ENCODE results near the gene OLA1. TPM values are rescaled to one million over a fixed set of nuclear protein-coding genes. Genes with fewer than 3 reads are reported as not detected.

Gene OLA1
- total and polyA plus RNA-seq, 7 donors: 51.5 to 99.6 (median 67.6) TPM

DNA sequence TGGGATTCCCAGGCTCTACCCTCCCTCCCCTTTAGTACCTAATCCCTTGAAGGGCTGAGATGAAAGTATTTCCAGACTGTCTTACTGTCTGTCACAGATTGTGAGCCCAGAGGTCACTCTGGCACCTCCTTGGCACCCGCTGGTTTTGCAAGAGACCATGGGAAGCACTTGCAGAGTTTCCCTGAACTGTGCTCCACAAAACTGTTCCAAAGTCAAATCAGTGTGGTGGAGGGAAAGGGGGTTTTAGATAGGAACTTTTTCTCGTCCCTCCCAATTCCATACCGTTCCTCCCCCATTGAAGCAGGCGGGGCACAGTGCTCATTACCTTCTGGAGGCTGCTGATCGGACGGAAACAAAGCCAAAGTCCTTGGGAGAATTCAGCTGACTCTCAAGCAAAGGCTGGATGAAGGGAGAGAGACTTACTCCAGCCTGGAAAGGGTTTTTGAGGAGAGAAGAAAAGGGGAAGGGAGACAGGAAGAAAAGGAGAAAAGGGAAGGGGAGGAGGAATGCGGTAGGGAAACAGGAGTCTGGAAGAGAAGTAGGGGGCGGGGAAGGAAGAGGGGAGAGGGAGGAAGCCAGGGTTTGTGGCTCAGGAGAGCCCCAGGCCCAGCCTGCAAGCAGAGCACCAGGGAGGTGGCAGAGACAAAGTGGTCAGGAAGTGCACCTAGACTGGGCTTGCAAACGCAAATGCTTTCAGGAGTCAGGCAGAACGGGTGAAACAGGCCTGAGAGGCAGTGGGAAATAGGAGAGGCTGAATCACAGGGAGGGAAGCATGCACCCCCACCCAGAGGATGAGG lies 194.8 kb downstream of the OLA1 start:
- H3K27ac ChIP-seq: peak overlapping the region in 1 of 4 donors; percentile 6
- H3K36me3 ChIP-seq: no peaks in the 10 kb centered on the region
- H3K9me3 ChIP-seq: peaks cover 0 to under 1% (median 0%) of the 10 kb centered on the region in 4 donors
- peaks cover 0 to 15% (median 14%) of the 10 kb centered on the region in 4 donors for H3K4me1 ChIP-seq
- no peaks in the 10 kb centered on the region for H3K27me3 ChIP-seq
- WGBS, 2 donors: 58 to 64% methylated on average over 10 of the region's 10 CpGs
- no peak for DNase-seq
- no peak for TF ChIP-seq POLR2AphosphoS5 (IDR thresholded peaks at IDR 0.05)
- no peak overlapping the region for H3K4me3 ChIP-seq
- intact Hi-C loops (cut with DNase I): no loop called here

DNA sequence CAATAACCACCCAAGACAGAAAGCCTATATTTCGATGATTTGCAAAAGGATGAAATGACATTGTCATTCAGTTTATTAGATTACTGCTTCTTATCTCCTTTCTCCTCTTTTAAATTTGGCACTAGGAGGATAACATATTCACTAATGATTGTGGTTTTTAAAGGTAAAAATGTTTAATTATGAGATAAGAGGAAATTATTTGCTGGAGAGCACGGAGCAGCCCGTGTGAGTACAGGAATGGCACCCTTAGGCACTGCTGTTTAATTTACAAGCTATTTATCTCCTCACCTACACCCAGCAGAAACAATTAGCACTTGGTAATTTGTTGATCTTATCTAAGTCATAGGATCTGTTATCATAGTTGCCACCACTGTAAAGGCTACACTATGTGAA lies 195.8 kb downstream of the OLA1 start:
- H3K4me1 ChIP-seq: peaks cover 0 to 15% (median 14%) of the 10 kb centered on the region in 4 donors
- no peak for DNase-seq
- no peak overlapping the region for H3K4me3 ChIP-seq
- no peaks in the 10 kb centered on the region for H3K27me3 ChIP-seq
- no peaks in the 10 kb centered on the region for H3K9me3 ChIP-seq
- H3K36me3 ChIP-seq: no peaks in the 10 kb centered on the region
- WGBS, 2 donors: 46 to 68% methylated on average over 3 of the region's 3 CpGs
- intact Hi-C loops (cut with DNase I): no loop called here
- peak overlapping the region in 3 of 4 donors; percentile 15 to 39 (median 17) for H3K27ac ChIP-seq
- TF ChIP-seq, protein P1, sequence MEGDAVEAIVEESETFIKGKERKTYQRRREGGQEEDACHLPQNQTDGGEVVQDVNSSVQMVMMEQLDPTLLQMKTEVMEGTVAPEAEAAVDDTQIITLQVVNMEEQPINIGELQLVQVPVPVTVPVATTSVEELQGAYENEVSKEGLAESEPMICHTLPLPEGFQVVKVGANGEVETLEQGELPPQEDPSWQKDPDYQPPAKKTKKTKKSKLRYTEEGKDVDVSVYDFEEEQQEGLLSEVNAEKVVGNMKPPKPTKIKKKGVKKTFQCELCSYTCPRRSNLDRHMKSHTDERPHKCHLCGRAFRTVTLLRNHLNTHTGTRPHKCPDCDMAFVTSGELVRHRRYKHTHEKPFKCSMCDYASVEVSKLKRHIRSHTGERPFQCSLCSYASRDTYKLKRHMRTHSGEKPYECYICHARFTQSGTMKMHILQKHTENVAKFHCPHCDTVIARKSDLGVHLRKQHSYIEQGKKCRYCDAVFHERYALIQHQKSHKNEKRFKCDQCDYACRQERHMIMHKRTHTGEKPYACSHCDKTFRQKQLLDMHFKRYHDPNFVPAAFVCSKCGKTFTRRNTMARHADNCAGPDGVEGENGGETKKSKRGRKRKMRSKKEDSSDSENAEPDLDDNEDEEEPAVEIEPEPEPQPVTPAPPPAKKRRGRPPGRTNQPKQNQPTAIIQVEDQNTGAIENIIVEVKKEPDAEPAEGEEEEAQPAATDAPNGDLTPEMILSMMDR (IDR thresholded peaks at IDR 0.05): no peak
- no peak for TF ChIP-seq POLR2A (IDR thresholded peaks at IDR 0.05)
- no peak for TF ChIP-seq POLR2AphosphoS5 (IDR thresholded peaks at IDR 0.05)
- TF ChIP-seq EP300 (IDR thresholded peaks at IDR 0.05): no peak

DNA sequence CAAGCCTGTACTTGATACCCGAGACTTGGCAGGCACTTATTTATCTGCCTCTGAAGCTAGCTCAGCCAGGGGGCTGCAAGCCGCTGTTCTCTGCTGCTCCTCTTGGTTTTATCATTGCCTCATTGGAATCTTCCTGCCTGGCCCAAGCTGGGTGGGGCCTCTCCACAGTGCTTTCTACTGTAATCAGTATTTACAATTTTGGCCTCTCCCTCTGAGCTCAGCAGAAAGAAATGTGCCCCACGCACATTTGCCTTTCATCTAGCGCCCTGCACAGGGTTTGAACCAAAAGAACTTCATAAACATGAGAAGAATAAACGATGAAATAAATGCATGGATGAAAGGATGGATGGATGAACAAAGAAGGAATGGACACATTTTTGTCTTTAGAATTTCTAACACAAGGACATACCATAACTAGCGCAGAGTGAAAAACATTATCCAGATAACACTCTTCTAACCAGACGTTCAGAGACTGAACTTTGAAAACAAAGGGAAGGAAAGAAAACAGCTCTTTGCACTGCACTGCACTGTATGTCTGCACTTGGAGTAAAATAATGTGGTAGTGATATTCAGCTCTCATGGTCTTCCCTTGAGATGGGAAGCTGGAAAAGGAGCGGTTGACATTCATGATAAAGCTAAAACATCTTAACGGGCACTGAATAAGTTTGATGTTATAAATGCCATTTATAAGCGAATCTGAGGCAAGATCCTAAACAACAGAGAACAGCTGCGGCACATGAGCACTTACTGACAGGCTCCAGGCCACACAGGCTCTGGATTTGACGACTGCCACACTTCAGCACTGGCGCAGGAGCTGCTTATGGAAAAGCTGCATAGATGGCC lies 196.4 kb downstream of the OLA1 start:
- intact Hi-C loops (cut with DNase I): no loop called here
- Histone ChIP-seq H3K27me3 (no peaks in the 10 kb centered on the region), H3K4me3 (no peak overlapping the region), H3K9me3 (no peaks in the 10 kb centered on the region), H3K36me3 (no peaks in the 10 kb centered on the region), H3K4me1 (peaks cover 0 to 15% (median 14%) of the 10 kb centered on the region in 4 donors), H3K27ac (peak overlapping the region in 3 of 4 donors; percentile 15 to 39 (median 17))
- TF ChIP-seq EP300 (IDR thresholded peaks at IDR 0.05): no peak
- TF ChIP-seq POLR2AphosphoS5 (IDR thresholded peaks at IDR 0.05): no peak
- TF ChIP-seq, protein P1 (IDR thresholded peaks at IDR 0.05): no peak
- no peak for TF ChIP-seq POLR2A (IDR thresholded peaks at IDR 0.05)
- no peak for DNase-seq
- WGBS, 2 donors: 40 to 65% methylated on average over 13 of the region's 13 CpGs

DNA sequence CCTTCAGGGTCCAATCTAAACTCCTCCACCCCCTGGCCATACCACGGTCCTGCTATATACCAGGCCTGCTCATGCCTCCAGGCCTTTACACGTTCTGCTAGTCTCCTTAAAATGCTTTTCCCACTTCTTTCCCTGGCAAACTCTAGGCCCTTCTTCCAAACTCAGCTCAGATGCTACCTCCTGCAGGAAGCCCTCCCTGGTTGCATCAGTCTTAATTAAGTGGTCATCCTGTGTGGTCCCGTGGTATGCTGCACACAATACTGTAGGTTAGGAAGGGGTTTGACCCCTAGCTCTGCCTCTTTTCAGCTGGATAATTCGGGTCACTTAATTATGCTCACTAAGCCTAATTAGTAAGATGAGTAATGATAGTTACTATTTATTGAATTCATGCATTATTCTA lies 197.3 kb downstream of the OLA1 start:
- Histone ChIP-seq H3K9me3 (no peaks in the 10 kb centered on the region), H3K4me3 (no peak overlapping the region), H3K27me3 (no peaks in the 10 kb centered on the region), H3K4me1 (peaks cover 0 to 15% (median 14%) of the 10 kb centered on the region in 4 donors), H3K36me3 (no peaks in the 10 kb centered on the region), H3K27ac (peak overlapping the region in 1 of 4 donors; percentile 15)
- 89 to 93% methylated on average over 4 of the region's 4 CpGs for WGBS, 2 donors
- TF ChIP-seq POLR2A (IDR thresholded peaks at IDR 0.05) (no peak), POLR2AphosphoS5 (IDR thresholded peaks at IDR 0.05) (no peak), EP300 (IDR thresholded peaks at IDR 0.05) (no peak)
- TF ChIP-seq, protein P1 (IDR thresholded peaks at IDR 0.05): no peak
- DNase-seq: no peak
- intact Hi-C loops (cut with DNase I): no loop called here

DNA sequence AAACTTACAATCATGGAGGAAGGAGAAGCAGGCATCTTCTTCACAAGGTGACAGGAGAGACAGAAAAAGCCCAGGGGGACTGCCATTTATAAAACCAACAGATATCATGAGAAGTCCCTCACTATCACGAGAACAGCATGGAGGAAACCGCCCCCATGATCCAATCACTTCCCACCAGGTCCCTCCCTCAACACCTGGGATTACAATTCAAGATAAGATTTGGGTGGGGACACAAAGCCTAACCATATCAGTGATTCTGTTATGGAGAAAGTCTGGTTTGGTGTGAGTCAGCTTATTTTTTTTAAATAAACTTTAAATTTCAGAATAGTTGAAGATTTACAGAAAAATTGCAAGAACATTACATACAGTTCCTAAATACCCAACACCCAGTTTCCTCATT lies 198.4 kb downstream of the OLA1 start:
- H3K36me3 ChIP-seq: no peaks in the 10 kb centered on the region
- no peak overlapping the region for H3K27ac ChIP-seq
- no peak for DNase-seq
- H3K4me1 ChIP-seq: peaks cover 0 to 15% (median 14%) of the 10 kb centered on the region in 4 donors
- intact Hi-C loops (cut with DNase I): loop anchor here (10.0 kb wide), 1 partner anchor 645 kb away; no protein-coding TSS in a partner anchor
- TF ChIP-seq POLR2AphosphoS5 (IDR thresholded peaks at IDR 0.05): no peak
- no peak for TF ChIP-seq EP300 (IDR thresholded peaks at IDR 0.05)
- TF ChIP-seq, protein P1 (IDR thresholded peaks at IDR 0.05): no peak
- no peak for TF ChIP-seq POLR2A (IDR thresholded peaks at IDR 0.05)
- no peaks in the 10 kb centered on the region for H3K27me3 ChIP-seq
- H3K4me3 ChIP-seq: no peak overlapping the region
- WGBS, 2 donors: 67 to 87% methylated on average over 2 of the region's 2 CpGs
- H3K9me3 ChIP-seq: no peaks in the 10 kb centered on the region

All from sigmoid colon (tissue), 7 donors.